OCI-LY1 (cell line): ENCODE data around the gene IL20RA.

ENCODE experiments used
- EZH2 ChIP-seq: fragments of 200-600 bp; sonication (generic), shearing (Covaris generic); IDR thresholded peaks from 2 replicates; pipeline ENCODE4 v1.8.0; 2017; ENCODE audit warnings: borderline replicate concordance, mixed run types, mild to moderate bottlenecking, antibody characterized with exemption, low read length, moderate library complexity, mixed read lengths
- TF ChIP-seq, protein P1 (sequence below): fragments of 200-600 bp; sonication (generic), shearing (Covaris generic); IDR thresholded peaks from 2 replicates; pipeline ENCODE4 v1.5.1; 2017; ENCODE audit warnings: mild to moderate bottlenecking, antibody characterized with exemption, low read length, moderate library complexity, mixed read lengths

DNA sequence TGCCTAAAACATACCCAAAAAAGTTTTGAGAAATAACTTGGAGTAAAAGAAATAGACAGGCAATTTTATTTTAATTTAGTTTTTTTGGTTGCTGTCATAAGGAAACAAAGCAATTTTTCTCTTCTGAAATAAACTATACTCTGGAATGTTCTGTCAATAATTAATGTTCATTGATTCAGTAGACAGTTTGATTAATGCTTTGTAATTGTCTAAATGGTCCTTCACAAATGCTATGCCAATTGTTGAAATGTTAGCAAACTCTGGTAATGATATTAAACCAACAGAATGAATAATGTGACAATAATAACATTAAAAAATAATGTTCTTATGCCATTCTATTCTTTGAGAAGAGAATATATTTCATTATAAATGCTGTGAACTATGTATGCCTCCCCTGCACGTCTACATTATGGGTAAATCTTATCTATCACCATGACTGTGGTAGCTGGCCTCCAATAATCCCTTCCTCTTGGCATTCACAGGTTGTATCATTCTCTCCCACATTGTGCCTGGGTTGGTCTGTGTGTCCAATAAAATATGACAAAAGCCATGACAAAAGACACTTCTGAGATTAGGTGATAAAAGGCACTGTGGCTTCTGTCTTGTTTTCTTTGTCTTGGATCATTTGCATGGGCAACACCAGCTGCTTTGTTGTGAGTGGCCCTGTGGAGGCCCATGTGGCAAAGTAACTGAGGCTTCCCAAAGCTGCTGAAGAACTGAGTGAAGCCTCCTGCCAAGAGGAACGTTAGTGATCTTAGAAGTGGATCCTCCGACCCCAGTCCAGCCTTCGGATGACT is 25.1 kb downstream of the IL20RA start:
- TF ChIP-seq, protein P1, sequence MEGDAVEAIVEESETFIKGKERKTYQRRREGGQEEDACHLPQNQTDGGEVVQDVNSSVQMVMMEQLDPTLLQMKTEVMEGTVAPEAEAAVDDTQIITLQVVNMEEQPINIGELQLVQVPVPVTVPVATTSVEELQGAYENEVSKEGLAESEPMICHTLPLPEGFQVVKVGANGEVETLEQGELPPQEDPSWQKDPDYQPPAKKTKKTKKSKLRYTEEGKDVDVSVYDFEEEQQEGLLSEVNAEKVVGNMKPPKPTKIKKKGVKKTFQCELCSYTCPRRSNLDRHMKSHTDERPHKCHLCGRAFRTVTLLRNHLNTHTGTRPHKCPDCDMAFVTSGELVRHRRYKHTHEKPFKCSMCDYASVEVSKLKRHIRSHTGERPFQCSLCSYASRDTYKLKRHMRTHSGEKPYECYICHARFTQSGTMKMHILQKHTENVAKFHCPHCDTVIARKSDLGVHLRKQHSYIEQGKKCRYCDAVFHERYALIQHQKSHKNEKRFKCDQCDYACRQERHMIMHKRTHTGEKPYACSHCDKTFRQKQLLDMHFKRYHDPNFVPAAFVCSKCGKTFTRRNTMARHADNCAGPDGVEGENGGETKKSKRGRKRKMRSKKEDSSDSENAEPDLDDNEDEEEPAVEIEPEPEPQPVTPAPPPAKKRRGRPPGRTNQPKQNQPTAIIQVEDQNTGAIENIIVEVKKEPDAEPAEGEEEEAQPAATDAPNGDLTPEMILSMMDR = no peak
- no peak for TF ChIP-seq EZH2
